Pericardium fibroblast (primary cell): ENCODE data around the gene DNM2. TPM values are rescaled to one million over a fixed set of nuclear protein-coding genes. Genes with fewer than 3 reads are reported as not detected.

Source experiments
- total RNA-seq: library from RNA; depleted of rRNA; stranded (reverse); fragments of >200 nt; gene quantifications from 2 replicates; pipeline ENCODE4 v1.2.3, GENCODE V29; 2015

Gene DNM2
- 54.1 and 75.5 TPM in 2 replicates for total RNA-seq

GRCh38 chr19:10717356-10718204 lies at the start of gene DNM2:
DNM2 (plus strand) TSS chr19:10718079; CDS start chr19:10718243, 164 bp downstream.

GRCh38 chr19:10835754-10836478 lies 118.0 kb downstream of the DNM2 start, which contains the start of gene TMED1:
TMED1 (minus strand) TSS chr19:10836212; CDS start chr19:10836191, 21 bp downstream.

GRCh38 chr19:10848230-10848856 lies 130.5 kb downstream of the DNM2 start, which contains the start of gene C19orf38:
C19orf38 (plus strand) TSS chr19:10848415; CDS start chr19:10848509, 94 bp downstream.

GRCh38 chr19:10870955-10871603 lies 153.2 kb downstream of the DNM2 start, which contains the start of gene CARM1:
CARM1 (plus strand) TSS chr19:10871553; CDS start chr19:10871703, 150 bp downstream.

Other genes starting within 250 kb of the DNM2 start
- gene KEAP1, start 214.7 kb upstream of the DNM2 start, total RNA-seq: 53.6 and 78.1 TPM in 2 replicates
- gene S1PR5, start 200.6 kb upstream of the DNM2 start, total RNA-seq: 1.1 and 5.4 TPM in 2 replicates
- 15.8 and 28.4 TPM in 2 replicates for gene ATG4D, start 174.2 kb upstream of the DNM2 start, total RNA-seq
- 11.3 and 14.1 TPM in 2 replicates for gene KRI1, start 152.1 kb upstream of the DNM2 start, total RNA-seq
- 2.3 and 5.7 TPM in 2 replicates for gene CDKN2D, start 149.1 kb upstream of the DNM2 start, total RNA-seq
- gene AP1M2, start 130.8 kb upstream of the DNM2 start, total RNA-seq: 2.3 TPM in 1 of 2 replicates, not detected in the other
- 57.5 and 91.6 TPM in 2 replicates for gene SLC44A2, start 92.5 kb upstream of the DNM2 start, total RNA-seq
- gene ILF3, start 63.7 kb upstream of the DNM2 start, total RNA-seq: 53.7 and 53.8 TPM in 2 replicates
- 24.7 and 35.3 TPM in 2 replicates for gene QTRT1, start 16.6 kb upstream of the DNM2 start, total RNA-seq
- gene TMED1, start 118.1 kb downstream of the DNM2 start, total RNA-seq: 54.1 and 59.9 TPM in 2 replicates
- 1.4 and 8.3 TPM in 2 replicates for gene C19orf38, start 130.3 kb downstream of the DNM2 start, total RNA-seq
- gene CARM1, start 153.5 kb downstream of the DNM2 start, total RNA-seq: 29.3 and 30.6 TPM in 2 replicates
- gene YIPF2, start 210.6 kb downstream of the DNM2 start, total RNA-seq: 41.5 and 72.0 TPM in 2 replicates
- 34.1 and 40.9 TPM in 2 replicates for gene TIMM29, start 210.7 kb downstream of the DNM2 start, total RNA-seq
- gene SMARCA4, start 243.0 kb downstream of the DNM2 start, total RNA-seq: 41.0 and 56.8 TPM in 2 replicates